ES-I3 (cell line): ENCODE results near the gene NARS2.
"Not testable (repeated sequence)": the region's sequence is repeated elsewhere in the genome, so short reads cannot be mapped to it uniquely, and the experiment has no call there.

Experiments
- H3K36me3 ChIP-seq: 2 replicates; pipeline ENCODE4 v1.6.1; 2013; ENCODE audit warnings: mild to moderate bottlenecking, low read length, control low read depth, moderate library complexity; ENCODE audit not compliant: insufficient read depth
- H3K4me1 ChIP-seq: 2 replicates; pipeline ENCODE4 v1.6.1; 2013; ENCODE audit warnings: mild to moderate bottlenecking, control low read depth, low read length; ENCODE audit not compliant: insufficient read depth
- H3K9ac ChIP-seq: 2 replicates; pipeline ENCODE4 v1.6.1; 2013; ENCODE audit warnings: low read depth, mild to moderate bottlenecking, low read length, moderate library complexity
- H3K9me3 ChIP-seq: 2 replicates; pipeline ENCODE4 v1.6.1; 2013; ENCODE audit warnings: mild to moderate bottlenecking, low read length, moderate library complexity; ENCODE audit not compliant: control insufficient read depth, insufficient read depth

The NARS2 gene

DNA sequence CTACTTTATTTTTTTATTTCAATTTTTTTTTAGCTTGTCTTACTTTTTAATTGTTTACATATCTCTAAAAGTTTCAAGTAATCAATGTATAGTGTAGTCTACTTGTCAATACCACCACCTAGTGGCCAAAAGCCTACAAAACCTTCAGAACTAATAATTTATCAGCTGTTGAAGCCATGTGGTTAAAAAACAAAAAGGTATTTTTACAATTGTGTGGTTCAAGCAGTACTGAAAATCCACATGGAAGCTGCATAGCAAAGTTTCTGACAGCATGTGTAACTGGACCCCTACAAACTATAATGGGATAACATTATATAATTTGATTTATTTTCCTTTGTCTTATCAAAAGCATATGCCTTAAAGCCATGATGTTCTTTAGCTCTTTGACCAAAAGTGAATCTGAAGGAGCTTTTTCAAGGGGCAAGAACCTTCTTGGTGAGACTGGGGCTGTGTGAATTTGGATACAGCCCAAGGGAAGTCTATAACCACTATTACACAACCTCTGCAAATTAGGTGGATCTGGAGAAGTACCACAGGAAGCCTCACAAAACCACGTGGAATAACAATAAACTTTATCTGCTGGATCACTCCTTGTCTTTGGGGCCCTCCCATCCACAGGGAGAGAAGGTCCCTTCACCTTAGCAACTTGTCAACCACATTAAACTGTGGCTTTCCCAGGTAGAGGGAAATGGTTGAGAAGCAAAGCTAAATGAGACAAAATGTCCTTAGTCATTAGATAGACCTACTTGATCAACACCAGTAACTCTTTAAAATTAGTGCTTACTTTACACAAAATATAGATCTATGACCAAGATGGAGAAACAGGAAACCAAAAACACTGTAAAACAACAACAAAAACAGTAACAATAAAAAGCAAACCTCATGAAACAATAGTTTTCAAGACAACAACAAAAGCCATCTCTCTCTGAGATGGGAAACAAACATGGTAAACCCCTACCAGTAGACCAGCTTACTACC, 9.9 kb downstream of the NARS2 start:
- no peaks in the 10 kb centered on the region for H3K9me3 ChIP-seq
- no peak overlapping the region for H3K9ac ChIP-seq
- H3K4me1 ChIP-seq: peaks cover 4% of the 10 kb centered on the region; the same call in 1 of the 2 replicates
- peaks cover 6% of the 10 kb centered on the region; the same call in 1 of the 2 replicates for H3K36me3 ChIP-seq

- not testable (repeated sequence) for H3K9me3 ChIP-seq, H3K4me1 ChIP-seq, H3K9ac ChIP-seq, H3K36me3 ChIP-seq
These were observed 10.6 kb downstream of the NARS2 start for GRCh38 chr11:78564037-78564436.

DNA sequence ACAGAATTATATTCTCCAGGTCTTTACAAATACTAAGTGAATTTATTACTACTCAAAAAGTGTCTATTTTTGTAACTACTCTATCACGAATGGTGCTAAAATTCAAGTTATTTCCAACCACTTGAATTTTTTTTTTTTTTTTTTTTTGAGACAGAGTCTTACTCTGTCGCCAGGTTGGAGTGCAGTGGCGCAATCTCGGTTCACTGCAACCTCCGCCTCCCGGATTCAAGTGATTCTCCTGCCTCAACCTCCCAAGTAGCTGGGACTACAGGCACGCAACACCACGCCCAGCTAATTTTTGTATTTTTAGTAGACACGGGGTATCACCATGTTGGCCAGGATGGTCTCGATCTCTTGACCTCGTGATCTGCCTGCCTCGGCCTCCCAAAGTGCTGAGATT, 11.6 kb downstream of the NARS2 start:
- not testable (repeated sequence) for H3K9me3 ChIP-seq, H3K36me3 ChIP-seq, H3K9ac ChIP-seq, H3K4me1 ChIP-seq

GRCh38 chr11:78562398-78562797, 12.3 kb downstream of the NARS2 start:
- Histone ChIP-seq H3K4me1 (peaks cover 10% of the 10 kb centered on the region; the same call in 1 of the 2 replicates), H3K9ac (no peak overlapping the region)

DNA sequence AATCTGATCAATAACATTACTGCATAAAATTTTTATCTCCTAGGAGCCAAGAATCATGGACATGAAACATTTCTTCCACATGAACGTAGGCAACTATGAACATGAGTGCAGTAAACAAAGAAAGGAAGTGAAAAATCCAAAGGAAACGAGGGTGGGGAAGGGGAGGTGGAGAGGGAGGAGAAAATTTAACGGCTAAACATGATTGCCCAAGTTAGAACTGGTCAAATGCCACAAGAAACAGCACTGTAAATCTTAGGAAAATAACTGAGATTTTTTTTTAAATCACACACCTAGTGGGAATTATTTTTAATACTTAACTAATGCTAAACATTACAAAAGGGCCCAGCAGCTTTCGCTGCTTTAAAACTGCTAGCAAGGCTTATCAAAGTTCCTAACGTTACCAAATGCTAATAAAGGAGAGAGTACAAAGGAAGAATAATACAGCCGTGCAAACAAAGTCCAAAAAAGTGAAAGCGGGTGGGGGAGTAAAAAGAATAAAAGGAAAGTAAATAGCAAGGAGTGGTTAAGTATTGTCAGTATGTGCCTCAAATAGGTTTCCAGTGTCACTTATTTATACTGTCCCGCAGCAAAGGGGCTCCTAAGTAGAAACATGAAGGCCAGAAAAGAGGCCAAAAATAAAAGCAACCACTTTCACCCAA, 13.7 kb downstream of the NARS2 start:
- Histone ChIP-seq H3K36me3 (peaks cover 4% of the 10 kb centered on the region; the same call in 1 of the 2 replicates), H3K4me1 (peaks cover 13% of the 10 kb centered on the region; the same call in 1 of the 2 replicates), H3K9me3 (no peaks in the 10 kb centered on the region), H3K9ac (no peak overlapping the region)

More at GRCh38 chr11:78562398-78562797, 12.3 kb downstream of the NARS2 start:
- H3K36me3 ChIP-seq: peaks cover 4% of the 10 kb centered on the region; the same call in 1 of the 2 replicates
- H3K9me3 ChIP-seq: no peaks in the 10 kb centered on the region

GRCh38 chr11:78560153-78560552, 14.5 kb downstream of the NARS2 start:
- peaks cover 13% of the 10 kb centered on the region; the same call in 1 of the 2 replicates for H3K4me1 ChIP-seq
- peaks cover 4% of the 10 kb centered on the region; the same call in 1 of the 2 replicates for H3K36me3 ChIP-seq
- no peak overlapping the region for H3K9ac ChIP-seq
- no peaks in the 10 kb centered on the region for H3K9me3 ChIP-seq

DNA sequence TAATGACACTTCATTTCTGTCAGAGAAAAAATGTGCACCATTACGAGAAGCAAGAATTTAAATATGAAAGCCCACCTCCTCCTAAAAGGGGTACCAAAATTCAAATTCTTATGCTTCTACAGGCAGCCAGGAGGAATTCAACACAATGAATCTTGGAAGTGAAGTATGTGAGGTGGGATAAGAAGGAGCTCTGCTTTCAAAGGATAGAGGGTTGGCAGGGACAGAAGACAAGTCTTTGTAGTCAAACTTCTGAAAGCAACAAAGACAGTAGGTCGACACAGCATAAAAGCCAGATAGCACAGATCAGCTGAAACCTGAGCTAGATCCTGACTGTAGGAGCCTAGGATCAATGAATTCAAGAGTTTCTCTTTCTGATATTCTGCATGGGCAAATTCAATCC, 17.4 kb downstream of the NARS2 start:
- Histone ChIP-seq H3K9me3 (no peaks in the 10 kb centered on the region), H3K9ac (no peak overlapping the region), H3K4me1 (peaks cover 10% of the 10 kb centered on the region; the same call in 1 of the 2 replicates), H3K36me3 (peaks cover 4% of the 10 kb centered on the region; the same call in 1 of the 2 replicates)

DNA sequence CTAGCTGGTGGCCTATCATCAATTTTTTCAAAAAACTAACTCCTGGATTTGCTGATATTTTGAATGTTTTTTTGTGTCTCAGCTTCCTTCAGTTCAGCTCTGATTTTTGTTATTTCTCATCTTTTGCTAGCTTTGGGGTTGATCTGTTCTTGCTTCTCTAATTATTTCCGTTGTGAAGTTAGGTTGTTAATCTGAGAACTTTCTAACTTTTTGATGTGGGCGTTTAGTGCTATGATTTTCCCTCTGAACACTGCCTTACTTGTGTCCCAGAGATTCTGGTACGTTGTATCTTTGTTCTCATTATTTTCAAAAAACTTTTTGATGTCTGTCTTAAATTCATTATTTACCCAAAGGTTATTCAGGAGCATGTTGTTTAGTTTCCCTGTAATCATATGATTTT, 19.1 kb downstream of the NARS2 start:
- peaks cover 4% of the 10 kb centered on the region; the same call in 1 of the 2 replicates for H3K36me3 ChIP-seq
- no peak overlapping the region for H3K9ac ChIP-seq
- H3K9me3 ChIP-seq: no peaks in the 10 kb centered on the region
- H3K4me1 ChIP-seq: peaks cover 9% of the 10 kb centered on the region; the same call in 1 of the 2 replicates

DNA sequence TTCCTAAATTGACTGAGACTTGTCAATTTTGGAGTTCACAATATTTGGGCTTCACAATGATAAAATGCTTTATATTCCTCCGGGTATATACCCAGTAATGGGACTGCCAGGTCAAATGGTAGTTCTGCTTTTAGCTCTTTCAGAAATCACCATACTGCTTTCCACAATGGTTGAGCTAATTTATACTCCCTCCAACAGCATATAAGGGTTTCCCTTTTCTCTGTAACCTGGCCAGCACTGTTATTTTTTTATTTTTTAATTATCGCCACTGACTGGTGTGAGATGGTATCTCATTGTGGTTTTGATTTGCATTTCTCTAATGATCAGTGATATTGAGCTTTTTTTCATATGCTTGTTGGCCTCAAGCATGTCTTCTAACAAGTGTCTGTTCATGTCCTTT, 21.8 kb downstream of the NARS2 start:
- Histone ChIP-seq H3K9ac (no peak overlapping the region), H3K9me3 (no peaks in the 10 kb centered on the region), H3K4me1 (peaks cover 18% of the 10 kb centered on the region; the same call in 1 of the 2 replicates), H3K36me3 (no peaks in the 10 kb centered on the region)

DNA sequence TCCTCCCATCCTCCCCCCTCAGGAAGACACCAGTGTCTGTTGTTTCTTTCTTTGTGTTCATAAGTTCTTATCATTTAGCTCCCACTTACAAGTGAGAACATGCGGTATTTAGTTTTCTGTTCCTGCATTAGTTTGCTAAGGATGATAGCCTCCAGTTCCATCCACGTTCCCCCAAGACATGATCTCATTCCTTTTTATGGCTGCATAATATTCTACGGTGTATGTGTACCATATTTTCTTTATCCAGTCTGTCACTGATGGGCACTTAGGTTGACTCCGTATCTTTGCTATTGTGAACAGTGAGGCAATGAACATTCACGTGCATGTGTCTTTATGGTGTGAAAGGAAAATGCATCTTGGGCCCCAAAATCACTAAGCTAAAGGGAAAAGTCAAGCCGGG, 22.5 kb downstream of the NARS2 start:
- not testable (repeated sequence) for H3K9ac ChIP-seq, H3K36me3 ChIP-seq, H3K9me3 ChIP-seq
- peaks cover 14% of the 10 kb centered on the region; the same call in 1 of the 2 replicates for H3K4me1 ChIP-seq

GRCh38 chr11:78551066-78551465, 23.6 kb downstream of the NARS2 start:
- no peaks in the 10 kb centered on the region for H3K36me3 ChIP-seq
- H3K9ac ChIP-seq: no peak overlapping the region
- peaks cover 14% of the 10 kb centered on the region; the same call in 1 of the 2 replicates for H3K4me1 ChIP-seq
- no peaks in the 10 kb centered on the region for H3K9me3 ChIP-seq

DNA sequence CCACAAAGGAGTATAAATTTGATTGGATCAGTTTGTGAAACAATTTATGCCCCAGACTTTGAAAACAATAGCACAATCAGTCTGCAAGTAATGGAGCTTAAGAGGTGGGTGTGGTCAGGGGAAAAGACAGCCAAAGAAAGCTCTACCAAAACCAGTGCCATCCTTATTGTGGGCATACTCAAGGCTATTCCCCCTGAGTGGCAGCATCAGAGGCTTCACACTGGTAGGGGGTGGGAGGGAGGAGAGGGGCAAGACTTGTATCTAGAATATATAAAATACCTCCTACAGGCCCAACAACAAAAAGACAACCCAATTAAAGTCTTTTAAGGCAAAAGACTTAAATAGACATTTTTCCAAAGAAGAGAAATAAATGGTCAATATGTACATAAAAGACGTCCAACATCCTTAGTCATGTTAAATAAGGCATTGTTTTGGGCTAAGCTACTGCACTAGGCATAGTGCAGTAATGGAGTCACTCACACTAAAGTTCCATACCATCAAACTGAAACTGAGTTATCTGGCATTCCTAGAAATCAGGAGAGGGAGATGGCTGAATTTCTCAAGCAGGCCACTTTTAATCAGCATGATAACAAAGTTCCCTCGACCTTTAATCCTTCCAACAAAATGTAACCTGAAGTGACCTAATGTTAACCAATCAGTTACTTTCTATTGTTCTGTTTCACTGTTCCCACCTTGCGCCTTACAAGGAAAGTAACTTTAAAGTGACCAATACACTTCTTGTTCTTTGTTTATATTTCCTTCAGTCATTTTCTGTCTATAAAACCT, 24.8 kb downstream of the NARS2 start:
- H3K4me1 ChIP-seq: peaks cover 14% of the 10 kb centered on the region; the same call in 1 of the 2 replicates
- H3K9ac ChIP-seq: no peak overlapping the region
- no peaks in the 10 kb centered on the region for H3K9me3 ChIP-seq
- no peaks in the 10 kb centered on the region for H3K36me3 ChIP-seq

DNA sequence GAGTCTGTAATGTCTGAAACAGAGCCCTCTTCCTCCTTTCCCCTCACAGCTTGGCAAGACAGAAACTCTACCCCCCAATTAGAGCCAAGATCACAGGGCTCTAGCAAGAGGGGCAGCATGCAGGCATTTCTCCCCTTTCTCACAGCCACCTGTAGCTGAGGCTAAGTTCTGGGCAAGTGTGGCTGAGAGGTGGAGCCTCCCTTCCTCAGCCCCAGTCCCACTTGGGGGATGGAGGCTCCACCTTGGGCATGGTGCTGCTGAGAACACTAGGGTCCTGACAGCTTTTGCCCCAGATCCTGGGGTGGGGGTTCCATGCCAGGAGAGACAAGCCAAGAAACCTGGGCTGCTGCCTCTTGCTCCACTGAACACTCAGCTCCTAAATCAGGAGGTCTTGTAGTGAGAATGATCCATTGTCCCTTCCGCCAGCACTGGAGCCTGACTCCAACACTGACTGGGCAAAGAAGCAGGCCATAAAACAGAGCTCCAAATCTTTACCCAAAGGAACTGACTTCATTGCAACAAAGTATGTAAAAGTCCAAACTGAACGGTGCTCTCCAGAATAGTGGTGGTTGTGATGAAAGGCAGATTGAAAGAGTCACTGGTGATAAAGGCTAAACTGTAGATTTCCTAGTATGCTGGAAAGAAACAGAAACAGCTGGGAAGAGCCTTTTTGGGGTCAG, 25.6 kb downstream of the NARS2 start:
- H3K4me1 ChIP-seq: peaks cover 14% of the 10 kb centered on the region; the same call in 1 of the 2 replicates
- H3K9ac ChIP-seq: no peak overlapping the region
- H3K9me3 ChIP-seq: no peaks in the 10 kb centered on the region
- no peaks in the 10 kb centered on the region for H3K36me3 ChIP-seq
